HCT116 (cell line): Measurements from ENCODE around the gene CMTM6. TPM values are rescaled to one million over a fixed set of nuclear protein-coding genes. Genes with fewer than 3 reads are reported as not detected.

Source experiments
- ATAC-seq: fragments of 200-7000 bp; cut with Tn5 transposase; 2 replicates; pipeline ENCODE4 v1.9.1; 2020; ENCODE audit warnings: mild to moderate bottlenecking, moderate library complexity
- BruUV-seq: library from RNA; stranded (reverse); fragments of 400-500 nt; replicated peaks from 2 replicates; lab custom pipeline; 2021; lab: Mats Ljungman, UMichigan
- CTCF ChIA-PET: fragments of 300-600 bp; sonication (Branson Sonifier 250); formaldehyde crosslinking; loops from one replicate; lab custom pipeline; 2021; ENCODE audit warnings: antibody characterized with exemption; lab: Charles Lee
- POLR2A ChIA-PET: fragments of 300-600, 350-600 bp; sonication (Branson Sonifier 250); formaldehyde crosslinking; loops from one replicate; lab custom pipeline; 2021; ENCODE audit warnings: antibody characterized with exemption; lab: Charles Lee
- RAD21 ChIA-PET, 2 experiments: fragments of 300-600 bp; sonication (Branson Sonifier 250); formaldehyde crosslinking; loops; one replicate each; lab custom pipeline; 2023; ENCODE audit warnings: low total read pairs in 2 of 2; ENCODE audit not compliant: uncharacterized antibody in 2 of 2, unreplicated experiment in 2 of 2, low non-redundant PET in 1 of 2; lab: Charles Lee
- DNase-seq: peaks from one replicate; pipeline ENCODE4 v3.0.0-alpha.2; 2010; ENCODE audit warnings: low read depth, low spot score
- H2AFZ ChIP-seq: fragments of 200-600 bp; shearing (Covaris generic), sonication (generic); 2 replicates; pipeline ENCODE4 v1.6.1; 2017; ENCODE audit warnings: low read depth, mixed run types, mixed read lengths, antibody characterized with exemption, low read length; ENCODE audit not compliant: poor library complexity, severe bottlenecking
- H3K27ac ChIP-seq: 2 replicates; pipeline ENCODE4 v1.5.1; 2012; ENCODE audit warnings: low read depth, low read length
- H3K27me3 ChIP-seq: fragments of 200-600 bp; sonication (generic); 2 replicates; pipeline ENCODE4 v1.6.1; 2016; ENCODE audit warnings: mixed run types, low read length, mixed read lengths; ENCODE audit not compliant: insufficient read depth
- H3K36me3 ChIP-seq, 2 experiments: fragments of 200-500 bp in 1 of 2; fragments of 200-600 bp in 1 of 2; sonication (Bioruptor generic) in 1 of 2; sonication (generic) in 1 of 2; 2 replicates each; pipeline versions ENCODE4 v1.5.1 to v1.6.1; 2014 to 2016; ENCODE audit warnings: low read length in 2 of 2, inconsistent platforms in 1 of 2, mixed read lengths in 1 of 2, mixed run types in 1 of 2; ENCODE audit not compliant: insufficient read depth in 2 of 2, control insufficient read depth in 1 of 2
- H3K4me1 ChIP-seq, 2 experiments: fragments of 200-600 bp in 1 of 2; sonication (generic) in 1 of 2; 2 replicates each; pipeline versions ENCODE4 v1.5.1 to v1.6.1; 2012 to 2017; ENCODE audit warnings: low read length in 2 of 2, inconsistent platforms in 1 of 2, mild to moderate bottlenecking in 1 of 2, mixed read lengths in 1 of 2, mixed run types in 1 of 2, moderate library complexity in 1 of 2; ENCODE audit not compliant: insufficient read depth in 2 of 2, control insufficient read depth in 1 of 2
- H3K4me2 ChIP-seq: fragments of 200-600 bp; sonication (generic); 2 replicates; pipeline ENCODE4 v1.6.1; 2017; ENCODE audit warnings: mixed run types, low read length, mixed read lengths
- H3K4me3 ChIP-seq, 2 experiments: fragments of 200-600 bp in 1 of 2; sonication (generic) in 1 of 2; replicated peaks in 1 of 2; 2 replicates each; pipeline ENCODE4 v1.5.1; 2011 to 2016; ENCODE audit warnings: low read length in 2 of 2, control low read depth in 1 of 2, low read depth in 1 of 2, mild to moderate bottlenecking in 1 of 2, mixed read lengths in 1 of 2, mixed run types in 1 of 2
- H3K79me2 ChIP-seq: fragments of 200-600 bp; sonication (generic); 2 replicates; pipeline ENCODE4 v1.6.1; 2017; ENCODE audit warnings: mild to moderate bottlenecking, mixed run types, low read length, moderate library complexity, mixed read lengths; ENCODE audit not compliant: insufficient read depth
- H3K9ac ChIP-seq: fragments of 200-600 bp; sonication (generic); 2 replicates; pipeline ENCODE4 v1.6.1; 2016; ENCODE audit warnings: low read length, mixed read lengths
- H3K9me2 ChIP-seq: fragments of 200-600 bp; sonication (generic), shearing (Covaris generic); 2 replicates; pipeline ENCODE4 v1.6.1; 2017; ENCODE audit warnings: mixed run types, mild to moderate bottlenecking, moderate library complexity; ENCODE audit not compliant: insufficient read depth
- H3K9me3 ChIP-seq, 2 experiments: fragments of 200-500 bp in 1 of 2; fragments of 200-600 bp in 1 of 2; sonication (Bioruptor generic) in 1 of 2; sonication (generic) in 1 of 2; 2 replicates each; pipeline ENCODE4 v1.6.1; 2014 to 2017; ENCODE audit warnings: low read length in 2 of 2, mixed read lengths in 2 of 2, inconsistent platforms in 1 of 2, low read depth in 1 of 2, mild to moderate bottlenecking in 1 of 2, mixed run types in 1 of 2, moderate library complexity in 1 of 2; ENCODE audit not compliant: control insufficient read depth in 1 of 2, insufficient read depth in 1 of 2
- H4K20me1 ChIP-seq: fragments of 200-600 bp; sonication (generic), shearing (Covaris generic); 2 replicates; pipeline ENCODE4 v1.6.1; 2017; ENCODE audit warnings: mixed run types, mild to moderate bottlenecking, moderate library complexity; ENCODE audit not compliant: insufficient read depth
- EGR1 ChIP-seq: IDR thresholded peaks from 2 replicates; pipeline ENCODE4 v1.6.1; 2012; ENCODE audit warnings: low read depth
- ELF1 ChIP-seq: IDR thresholded peaks from 2 replicates; pipeline ENCODE4 v1.6.1; 2012; ENCODE audit warnings: low read depth, borderline replicate concordance
- EZH2 ChIP-seq: fragments of 200-600 bp; sonication (generic); IDR thresholded peaks from 2 replicates; pipeline ENCODE4 v1.6.1; 2017; ENCODE audit warnings: antibody characterized with exemption, mixed run types
- MAX ChIP-seq: IDR thresholded peaks from 2 replicates; pipeline ENCODE4 v1.6.1; 2012
- POLR2A ChIP-seq: IDR thresholded peaks from 2 replicates; pipeline ENCODE4 v1.7.0; 2011; ENCODE audit warnings: borderline replicate concordance; ENCODE audit not compliant: insufficient read depth, insufficient read length; ENCODE audit errors: extremely low read depth
- POLR2AphosphoS5 ChIP-seq: IDR thresholded peaks from 2 replicates; pipeline ENCODE4 v1.6.1; 2011; ENCODE audit warnings: mild to moderate bottlenecking, low read depth, low read length, moderate library complexity
- RAD21 ChIP-seq: IDR thresholded peaks from 2 replicates; pipeline ENCODE4 v1.6.1; 2012; ENCODE audit warnings: low read depth, mild to moderate bottlenecking
- SIN3A ChIP-seq: IDR thresholded peaks from 2 replicates; pipeline ENCODE4 v1.6.1; 2012; ENCODE audit warnings: low read depth
- TCF7L2 ChIP-seq: IDR thresholded peaks from 2 replicates; pipeline ENCODE4 v1.7.0; 2011; ENCODE audit warnings: borderline replicate concordance, inconsistent platforms; ENCODE audit not compliant: insufficient read depth, insufficient read length; ENCODE audit errors: extremely low read depth
- YY1 ChIP-seq: IDR thresholded peaks from 2 replicates; pipeline ENCODE4 v1.6.1; 2011; ENCODE audit warnings: low read length, low read depth, moderate library complexity, mild to moderate bottlenecking; ENCODE audit not compliant: insufficient replicate concordance; ENCODE audit errors: extremely low read depth
- ZBTB33 ChIP-seq: IDR thresholded peaks from 2 replicates; pipeline ENCODE4 v1.6.1; 2011; ENCODE audit warnings: mild to moderate bottlenecking, low read length, moderate library complexity; ENCODE audit not compliant: insufficient replicate concordance; ENCODE audit errors: extremely low read depth
- ZNF274 ChIP-seq: fragments of 200-500 bp; sonication (Bioruptor generic); IDR thresholded peaks from 2 replicates; pipeline ENCODE4 v1.6.1; 2014; ENCODE audit warnings: mild to moderate bottlenecking, low read depth, low read length, inconsistent platforms
- intact Hi-C: fragments of 100-400 bp; cut with micrococcal nuclease; formaldehyde crosslinking; loops from 2 replicates; pipeline ENCODE4 v1.10.0; 2022
- total RNA-seq: library from RNA; stranded (reverse); gene quantifications from one replicate; pipeline ENCODE4 v1.2.1, GENCODE V29; 2021; ENCODE audit not compliant: unreplicated experiment
- TF ChIP-seq, protein P1 (sequence below), 3 experiments: fragments of 200-600 bp in 1 of 3; sonication (generic) in 1 of 3; IDR thresholded peaks in 2 of 3; conservative IDR thresholded peaks in 1 of 3; 2 replicates each; pipeline ENCODE4 v1.5.1; 2012 to 2017; ENCODE audit warnings: low read depth in 2 of 3, low read length in 2 of 3, antibody characterized with exemption in 1 of 3, borderline replicate concordance in 1 of 3, control low read depth in 1 of 3, mild to moderate bottlenecking in 1 of 3, mixed read lengths in 1 of 3, mixed run types in 1 of 3, moderate library complexity in 1 of 3; ENCODE audit not compliant: insufficient read depth in 1 of 3
- TF ChIP-seq, protein P2 (sequence below): IDR thresholded peaks from 2 replicates; pipeline ENCODE4 v1.6.1; 2012; ENCODE audit warnings: low read depth

CMTM6 gene
- total RNA-seq, 1 experiment from 2014 or later = 41.1 TPM

DNA sequence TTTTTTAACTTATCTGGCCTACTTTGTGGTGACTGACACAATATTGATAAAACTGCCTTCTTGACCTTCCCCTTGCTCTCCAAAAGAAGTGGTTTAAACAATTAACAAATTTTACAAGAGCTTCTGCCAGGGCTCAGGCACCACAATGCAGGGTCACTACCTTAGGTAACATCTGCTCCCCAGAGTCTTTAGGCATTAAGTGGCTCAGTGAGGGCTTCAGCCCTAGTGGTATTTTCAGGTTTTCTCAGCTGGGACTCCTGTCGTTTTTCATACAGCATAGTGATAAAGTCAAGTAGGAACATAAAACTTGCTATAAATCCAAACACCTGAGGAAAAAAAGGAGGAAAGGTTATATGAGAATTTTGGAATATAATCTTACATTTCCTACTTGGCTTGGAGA lies 18.9 kb downstream of the CMTM6 start:
- H3K4me1 ChIP-seq = no peaks in the 10 kb centered on the region
- H3K9ac ChIP-seq = no peak overlapping the region
- H3K4me2 ChIP-seq = no peak overlapping the region
- CTCF ChIA-PET = interaction anchor here (2.7 kb wide), 1 partner anchor 16 kb away, joined by 8 read pairs; no protein-coding TSS in a partner anchor
- H4K20me1 ChIP-seq = no peaks in the 10 kb centered on the region
- POLR2A ChIA-PET = no interaction called here
- H3K79me2 ChIP-seq = no peaks in the 10 kb centered on the region; the same call in 1 of the 2 replicates
- intact Hi-C loops = no loop called here
- RAD21 ChIA-PET = no interaction called here
- no peaks in the 10 kb centered on the region for H3K27me3 ChIP-seq
- H3K9me2 ChIP-seq = no peaks in the 10 kb centered on the region
- H3K27ac ChIP-seq = no peak overlapping the region
- no peak overlapping the region for H2AFZ ChIP-seq
- ATAC-seq (no peak), DNase-seq (no peak)
- no peak overlapping the region for H3K4me3 ChIP-seq
- peaks cover 3 to 8% of the 10 kb centered on the region in 2 experiments; a peak in 1 of 4 replicates for H3K36me3 ChIP-seq
- no peaks in the 10 kb centered on the region for H3K9me3 ChIP-seq
- no TSS peak for BruUV-seq
- no peak for TF ChIP-seq MAX
- no peak for TF ChIP-seq POLR2AphosphoS5
- no peak for TF ChIP-seq RAD21
- TF ChIP-seq, protein P1, sequence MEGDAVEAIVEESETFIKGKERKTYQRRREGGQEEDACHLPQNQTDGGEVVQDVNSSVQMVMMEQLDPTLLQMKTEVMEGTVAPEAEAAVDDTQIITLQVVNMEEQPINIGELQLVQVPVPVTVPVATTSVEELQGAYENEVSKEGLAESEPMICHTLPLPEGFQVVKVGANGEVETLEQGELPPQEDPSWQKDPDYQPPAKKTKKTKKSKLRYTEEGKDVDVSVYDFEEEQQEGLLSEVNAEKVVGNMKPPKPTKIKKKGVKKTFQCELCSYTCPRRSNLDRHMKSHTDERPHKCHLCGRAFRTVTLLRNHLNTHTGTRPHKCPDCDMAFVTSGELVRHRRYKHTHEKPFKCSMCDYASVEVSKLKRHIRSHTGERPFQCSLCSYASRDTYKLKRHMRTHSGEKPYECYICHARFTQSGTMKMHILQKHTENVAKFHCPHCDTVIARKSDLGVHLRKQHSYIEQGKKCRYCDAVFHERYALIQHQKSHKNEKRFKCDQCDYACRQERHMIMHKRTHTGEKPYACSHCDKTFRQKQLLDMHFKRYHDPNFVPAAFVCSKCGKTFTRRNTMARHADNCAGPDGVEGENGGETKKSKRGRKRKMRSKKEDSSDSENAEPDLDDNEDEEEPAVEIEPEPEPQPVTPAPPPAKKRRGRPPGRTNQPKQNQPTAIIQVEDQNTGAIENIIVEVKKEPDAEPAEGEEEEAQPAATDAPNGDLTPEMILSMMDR (IDR thresholded peaks at IDR 0.05 in 2 of 3, conservative IDR thresholded peaks at IDR 0.05 in 1 of 3; ENCODE audit: borderline replicate concordance in 1 of 3, insufficient read depth in 1 of 3, low read depth in 2 of 3, low read length in 2 of 3) = no peak
- no peak for TF ChIP-seq ZBTB33
- TF ChIP-seq, protein P2, sequence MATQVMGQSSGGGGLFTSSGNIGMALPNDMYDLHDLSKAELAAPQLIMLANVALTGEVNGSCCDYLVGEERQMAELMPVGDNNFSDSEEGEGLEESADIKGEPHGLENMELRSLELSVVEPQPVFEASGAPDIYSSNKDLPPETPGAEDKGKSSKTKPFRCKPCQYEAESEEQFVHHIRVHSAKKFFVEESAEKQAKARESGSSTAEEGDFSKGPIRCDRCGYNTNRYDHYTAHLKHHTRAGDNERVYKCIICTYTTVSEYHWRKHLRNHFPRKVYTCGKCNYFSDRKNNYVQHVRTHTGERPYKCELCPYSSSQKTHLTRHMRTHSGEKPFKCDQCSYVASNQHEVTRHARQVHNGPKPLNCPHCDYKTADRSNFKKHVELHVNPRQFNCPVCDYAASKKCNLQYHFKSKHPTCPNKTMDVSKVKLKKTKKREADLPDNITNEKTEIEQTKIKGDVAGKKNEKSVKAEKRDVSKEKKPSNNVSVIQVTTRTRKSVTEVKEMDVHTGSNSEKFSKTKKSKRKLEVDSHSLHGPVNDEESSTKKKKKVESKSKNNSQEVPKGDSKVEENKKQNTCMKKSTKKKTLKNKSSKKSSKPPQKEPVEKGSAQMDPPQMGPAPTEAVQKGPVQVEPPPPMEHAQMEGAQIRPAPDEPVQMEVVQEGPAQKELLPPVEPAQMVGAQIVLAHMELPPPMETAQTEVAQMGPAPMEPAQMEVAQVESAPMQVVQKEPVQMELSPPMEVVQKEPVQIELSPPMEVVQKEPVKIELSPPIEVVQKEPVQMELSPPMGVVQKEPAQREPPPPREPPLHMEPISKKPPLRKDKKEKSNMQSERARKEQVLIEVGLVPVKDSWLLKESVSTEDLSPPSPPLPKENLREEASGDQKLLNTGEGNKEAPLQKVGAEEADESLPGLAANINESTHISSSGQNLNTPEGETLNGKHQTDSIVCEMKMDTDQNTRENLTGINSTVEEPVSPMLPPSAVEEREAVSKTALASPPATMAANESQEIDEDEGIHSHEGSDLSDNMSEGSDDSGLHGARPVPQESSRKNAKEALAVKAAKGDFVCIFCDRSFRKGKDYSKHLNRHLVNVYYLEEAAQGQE = no peak
- TF ChIP-seq YY1 = no peak
- no peak for TF ChIP-seq ELF1
- TF ChIP-seq EZH2 = no peak
- TF ChIP-seq POLR2A = no peak
- no peak for TF ChIP-seq EGR1
- no peak for TF ChIP-seq SIN3A
- TF ChIP-seq TCF7L2 = no peak
- TF ChIP-seq ZNF274 = no peak
